Measurements from ENCODE around the gene RAMP3.
A peak's percentile ranks its signal among the peaks of the same experiment; 100 is the strongest.
"Not testable (repeated sequence)": the region's sequence is repeated elsewhere in the genome, so short reads cannot be mapped to it uniquely, and the experiment has no call there.

RAMP3 gene

DNA sequence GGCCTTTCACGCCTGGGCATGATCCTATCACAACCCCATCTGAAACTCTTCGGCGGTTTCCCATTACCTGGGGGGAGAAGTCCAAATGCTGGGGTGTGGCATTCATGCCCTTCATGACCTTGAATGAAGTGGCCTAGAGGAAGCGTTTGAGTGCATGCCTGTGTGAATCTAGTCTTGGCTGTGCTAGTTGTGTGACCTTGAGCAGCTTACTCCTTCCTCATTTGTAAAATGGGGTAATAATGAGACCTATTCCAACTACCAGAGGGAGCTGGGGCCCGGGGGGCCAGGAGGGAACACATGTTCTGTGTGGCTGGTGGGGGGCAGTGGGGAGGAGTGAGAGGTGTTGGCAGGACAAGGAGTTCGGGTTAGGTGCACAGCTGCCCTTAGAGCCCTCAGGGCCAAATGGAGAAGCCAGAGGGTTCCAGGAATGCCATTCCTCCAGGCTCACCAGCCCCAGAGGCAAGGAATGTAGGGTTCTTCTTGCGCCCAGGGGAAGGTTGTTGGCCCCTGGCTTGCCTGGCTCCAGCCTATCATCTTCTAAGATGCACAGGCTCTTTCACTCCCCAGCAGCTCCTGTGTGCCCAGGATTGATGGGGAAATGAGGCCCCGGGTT lies 24.8 kb upstream of the RAMP3 start:
- DNase-seq (ENCODE audit: low read depth in 2 of 2) = no peak

- no peak for DNase-seq (ENCODE audit: low read depth in 2 of 2)
Measured at GRCh38 chr7:45133352-45133751, 24.2 kb upstream of the RAMP3 start.

GRCh38 chr7:45133877-45134276 lies 23.7 kb upstream of the RAMP3 start:
- DNase-seq (ENCODE audit: low read depth in 2 of 2) = no peak

- DNase-seq (ENCODE audit: low read depth in 2 of 2) = peak in 1 of 2 donors; percentile 39
Measured at GRCh38 chr7:45136106-45137060, 21.2 kb upstream of the RAMP3 start.

GRCh38 chr7:45138433-45139267 lies 18.9 kb upstream of the RAMP3 start:
- no peak for DNase-seq (ENCODE audit: low read depth in 2 of 2)

GRCh38 chr7:45140827-45141226 lies 16.8 kb upstream of the RAMP3 start:
- DNase-seq (ENCODE audit: low read depth in 2 of 2) = no peak

GRCh38 chr7:45143616-45144015 lies 14.0 kb upstream of the RAMP3 start:
- no peak for DNase-seq (ENCODE audit: low read depth in 2 of 2)

GRCh38 chr7:45145881-45146280 lies 11.7 kb upstream of the RAMP3 start:
- no peak for DNase-seq (ENCODE audit: low read depth in 2 of 2)

DNA sequence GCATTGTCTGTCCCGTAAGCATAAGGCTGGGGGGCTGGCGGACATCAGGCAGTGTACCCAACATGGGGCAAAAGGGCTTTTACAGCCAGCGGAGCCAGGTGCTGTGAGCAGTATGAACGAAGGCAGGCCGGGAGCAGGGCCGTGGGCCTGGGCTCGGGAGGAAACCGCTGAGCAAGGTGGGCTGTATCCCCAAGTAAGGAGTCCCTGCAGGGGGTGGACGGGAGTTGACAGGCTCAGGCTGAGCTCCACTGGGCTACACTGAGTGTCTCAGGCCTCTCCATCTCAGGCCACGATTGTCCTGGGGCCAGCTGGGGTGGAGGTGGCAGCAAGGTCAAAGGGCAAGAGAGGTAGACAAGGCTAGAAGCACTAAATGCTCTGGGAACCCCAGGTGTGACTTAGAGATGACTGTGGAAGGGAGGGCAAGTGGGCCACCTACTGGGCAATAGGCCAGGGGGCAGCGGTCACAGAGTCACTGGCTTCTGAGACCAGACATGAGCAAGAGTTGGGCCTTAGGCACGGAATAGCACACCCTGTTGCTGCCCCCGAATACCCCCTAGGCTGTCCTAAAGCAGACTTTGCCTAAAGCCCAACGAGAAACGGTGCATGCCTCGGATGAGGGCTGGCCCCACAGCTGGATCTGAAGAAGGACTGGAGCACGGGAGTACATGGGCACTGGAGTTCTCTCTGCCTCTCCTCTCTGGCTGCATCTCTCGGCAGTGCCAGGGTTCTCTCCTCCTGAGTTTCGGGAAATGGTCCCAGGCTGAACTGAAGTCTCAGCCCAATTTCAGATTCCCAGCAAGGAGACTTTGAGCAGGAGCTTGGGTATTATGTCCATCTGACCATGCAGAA lies 10.8 kb upstream of the RAMP3 start:
- DNase-seq (ENCODE audit: low read depth in 2 of 2) = no peak

DNA sequence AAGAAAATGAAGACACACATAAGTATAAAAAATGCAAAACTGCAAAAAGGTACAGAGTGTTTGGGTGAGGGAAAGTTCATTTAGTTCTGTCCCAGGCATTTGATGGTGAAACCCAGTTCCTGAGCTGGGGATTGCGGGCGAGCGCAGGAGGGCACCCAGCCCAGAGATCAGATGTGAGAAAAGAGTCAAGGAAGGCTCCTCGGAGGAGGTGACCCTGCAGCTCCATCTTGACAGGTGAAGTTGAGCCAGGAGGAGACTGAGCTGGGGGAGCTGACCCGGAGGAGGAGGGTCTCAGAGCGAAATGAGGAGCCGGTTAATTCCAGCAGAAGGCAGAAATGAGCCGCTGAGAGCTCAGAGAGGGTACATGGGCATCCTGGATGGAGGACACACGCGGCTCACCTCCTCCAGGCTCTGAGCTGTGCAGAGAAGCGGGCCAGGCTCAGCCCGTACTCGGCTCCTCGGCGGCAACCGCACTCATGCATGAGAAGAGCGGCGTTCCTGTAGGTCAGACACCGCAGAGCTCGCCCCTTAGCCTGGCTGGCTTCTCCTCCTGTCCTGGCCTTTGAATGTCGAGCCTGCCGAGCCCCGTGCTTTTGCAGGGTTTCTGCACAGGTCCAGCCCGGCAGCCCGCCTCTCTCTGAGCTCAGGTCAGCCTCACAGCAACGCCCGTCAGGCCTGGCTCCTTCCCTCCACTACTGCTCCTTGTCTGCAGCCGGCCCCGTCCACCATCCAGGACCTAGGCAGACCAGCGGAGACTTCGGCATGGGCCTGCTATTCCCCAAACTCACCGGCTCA lies 9.5 kb upstream of the RAMP3 start:
- DNase-seq (ENCODE audit: low read depth in 2 of 2) = no peak

DNA sequence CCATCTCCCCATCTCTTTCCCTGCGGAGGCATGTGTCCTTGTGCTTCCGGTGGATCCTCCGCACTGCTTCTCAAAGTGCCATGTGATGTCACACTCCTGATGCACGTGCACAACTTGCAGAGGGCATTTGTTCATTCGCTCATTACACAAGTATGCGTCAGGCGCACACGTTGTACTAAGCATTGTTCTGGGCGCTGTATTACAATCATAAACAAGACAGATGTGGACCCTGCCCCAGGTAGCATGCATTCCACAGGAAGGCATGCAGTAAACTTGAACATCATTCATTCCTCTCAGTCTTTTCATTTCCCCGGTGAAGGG lies 9.0 kb upstream of the RAMP3 start:
- no peak for DNase-seq (ENCODE audit: low read depth in 2 of 2)

DNA sequence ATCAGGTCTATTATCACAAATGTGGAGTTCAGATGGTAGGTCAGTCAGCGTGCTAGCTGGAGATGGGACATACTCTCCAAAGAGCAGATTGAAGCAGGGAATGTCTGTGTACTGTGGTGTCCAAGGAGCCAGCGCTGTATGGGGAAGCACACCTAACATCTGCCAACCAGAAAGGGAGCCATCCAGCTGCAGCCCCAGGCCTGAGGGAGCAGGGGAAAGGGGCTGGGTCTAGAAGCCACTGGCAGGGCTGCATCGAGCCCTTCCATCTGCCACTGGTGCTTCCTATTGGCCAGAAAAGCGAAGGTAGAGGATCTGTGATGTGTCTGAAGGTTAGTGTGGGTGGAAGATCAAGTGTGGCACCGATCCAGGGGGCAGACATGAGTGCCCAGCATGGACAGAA lies 8.0 kb upstream of the RAMP3 start:
- no peak for DNase-seq (ENCODE audit: low read depth in 2 of 2)

GRCh38 chr7:45150199-45150598 lies 7.4 kb upstream of the RAMP3 start:
- no peak for DNase-seq (ENCODE audit: low read depth in 2 of 2)

GRCh38 chr7:45151131-45151684 lies 6.4 kb upstream of the RAMP3 start:
- DNase-seq (ENCODE audit: low read depth in 2 of 2) = no peak

DNA sequence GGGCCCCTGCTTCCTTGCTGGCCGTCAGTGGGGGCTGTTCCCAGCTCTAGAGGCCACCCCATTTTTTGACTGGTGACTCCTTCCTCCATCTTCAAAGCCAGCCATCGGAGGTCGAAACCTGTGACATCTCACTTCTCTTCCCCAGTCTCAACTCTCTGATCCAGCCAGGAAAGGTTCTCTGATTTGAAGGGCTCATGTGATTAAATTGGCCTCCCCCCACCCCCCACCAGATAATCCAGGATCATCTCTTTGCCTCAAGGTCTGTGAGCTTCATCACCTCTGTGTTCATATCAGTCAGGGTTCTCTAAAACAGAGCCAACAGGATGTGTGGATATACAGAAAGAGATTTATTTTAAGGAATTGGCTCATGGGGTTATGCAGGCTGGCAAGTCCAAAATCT lies 5.6 kb upstream of the RAMP3 start:
- DNase-seq (ENCODE audit: low read depth in 2 of 2) = no peak

DNA sequence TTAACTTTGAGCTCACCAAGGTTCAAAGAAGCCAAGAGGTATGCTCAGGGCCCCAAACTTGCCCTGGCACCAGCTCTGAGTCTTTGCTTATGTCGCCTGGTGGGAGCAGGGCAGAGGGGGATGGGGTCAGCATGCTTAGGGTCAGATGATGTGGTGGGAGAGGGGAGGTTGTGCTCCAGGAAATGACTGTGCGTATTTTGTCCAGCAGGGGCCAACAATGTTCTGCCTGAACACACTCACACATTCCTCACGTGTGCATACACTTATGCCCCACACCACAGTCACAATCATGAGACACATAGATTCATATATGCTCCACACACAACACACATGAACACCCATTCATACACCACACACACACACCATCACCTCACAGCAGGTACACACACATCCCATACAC lies 4.4 kb upstream of the RAMP3 start:
- DNase-seq (ENCODE audit: low read depth in 2 of 2) = no peak

DNA sequence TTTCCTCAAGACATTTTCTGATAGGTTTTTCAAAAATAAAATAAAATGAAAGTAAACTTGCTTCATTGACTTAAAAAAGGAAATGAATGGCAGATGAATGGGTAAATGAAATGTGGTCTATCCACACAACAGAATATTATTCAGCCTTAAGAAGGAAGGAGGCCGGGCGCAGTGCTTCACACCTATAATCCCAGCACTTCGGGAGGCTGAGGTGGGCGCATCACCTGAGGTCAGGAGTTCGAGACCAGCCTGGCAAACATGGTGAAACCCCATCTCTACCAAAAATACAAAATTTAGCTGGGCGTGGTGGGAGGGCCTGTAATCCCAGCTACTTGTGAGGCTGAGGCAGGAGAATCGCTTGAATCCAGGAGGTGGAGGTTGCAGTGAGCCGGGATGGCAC lies 3.7 kb upstream of the RAMP3 start:
- DNase-seq (ENCODE audit: low read depth in 2 of 2) = not testable (repeated sequence)

- DNase-seq (ENCODE audit: low read depth in 2 of 2) = no peak
Measured at GRCh38 chr7:45155357-45155900, 2.2 kb upstream of the RAMP3 start.

DNA sequence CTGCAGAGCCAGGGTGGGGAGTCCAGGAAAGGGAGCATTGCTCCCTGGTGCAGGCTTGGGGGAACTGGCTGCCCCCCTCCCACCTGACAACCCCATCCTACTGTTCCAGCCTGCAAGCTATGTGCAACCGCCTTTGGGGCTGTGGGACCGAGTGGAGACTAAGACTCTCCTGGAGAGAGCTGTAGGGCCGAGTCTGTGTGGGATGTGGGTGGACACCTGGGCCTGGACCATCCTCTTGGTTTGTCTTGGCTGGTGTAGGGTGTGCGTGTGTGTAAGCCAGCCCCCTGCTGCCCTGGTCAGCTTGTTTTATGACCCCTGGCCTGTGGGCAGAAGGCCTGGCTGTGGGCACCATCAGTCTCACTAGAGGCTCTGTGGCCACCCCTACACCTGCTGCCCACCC lies 1.6 kb upstream of the RAMP3 start:
- DNase-seq (ENCODE audit: low read depth in 2 of 2) = no peak

Data from stimulated activated CD8-positive, alpha-beta memory T cell treated with anti-CD3 and anti-CD28 coated beads, Interleukin-15, amount 100 ng/mL, for 4 hours (primary cell).